Chondrocyte (in vitro differentiated cells): ENCODE measurements around the gene SLC7A7. TPM values are rescaled to one million over a fixed set of nuclear protein-coding genes. Genes with fewer than 3 reads are reported as not detected.

Experiments used
- DNase-seq: peaks from one replicate; pipeline ENCODE4 v3.0.0; 2021; ENCODE audit warnings: mixed read lengths, low spot score
- H3K27ac Mint-ChIP-seq: one replicate; pipeline ENCODE4 v1.8.0; 2021; ENCODE audit warnings: mild to moderate bottlenecking, moderate library complexity, mixed read lengths; ENCODE audit not compliant: unreplicated experiment
- H3K27me3 Mint-ChIP-seq: 2 replicates; pipeline ENCODE4 v1.8.0; 2021; ENCODE audit warnings: low read depth, mixed read lengths
- H3K36me3 Mint-ChIP-seq: 2 replicates; pipeline ENCODE4 v1.8.0; 2021; ENCODE audit warnings: low read depth, mixed read lengths
- H3K4me1 Mint-ChIP-seq: 2 replicates; pipeline ENCODE4 v1.8.0; 2021; ENCODE audit warnings: low read depth, mild to moderate bottlenecking, mixed read lengths
- H3K4me3 Mint-ChIP-seq: one replicate; pipeline ENCODE4 v1.8.0; 2021; ENCODE audit warnings: mild to moderate bottlenecking, moderate library complexity, mixed read lengths; ENCODE audit not compliant: unreplicated experiment
- H3K9me3 Mint-ChIP-seq: 2 replicates; pipeline ENCODE4 v1.8.0; 2021; ENCODE audit warnings: low read depth, mixed read lengths
- total RNA-seq: library from RNA; stranded (reverse); gene quantifications from 3 replicates; pipeline ENCODE4 v1.2.1, GENCODE V29; 2021
- TF ChIP-seq, protein P1 (sequence below): fragments of 200-600 bp; sonication (generic); IDR thresholded peaks from 2 replicates; pipeline ENCODE4 v1.5.0; 2021; ENCODE audit warnings: antibody characterized with exemption, mild to moderate bottlenecking, moderate library complexity

Gene SLC7A7
- total RNA-seq, 1 donor from 2014 or later = 1.5 TPM

DNA sequence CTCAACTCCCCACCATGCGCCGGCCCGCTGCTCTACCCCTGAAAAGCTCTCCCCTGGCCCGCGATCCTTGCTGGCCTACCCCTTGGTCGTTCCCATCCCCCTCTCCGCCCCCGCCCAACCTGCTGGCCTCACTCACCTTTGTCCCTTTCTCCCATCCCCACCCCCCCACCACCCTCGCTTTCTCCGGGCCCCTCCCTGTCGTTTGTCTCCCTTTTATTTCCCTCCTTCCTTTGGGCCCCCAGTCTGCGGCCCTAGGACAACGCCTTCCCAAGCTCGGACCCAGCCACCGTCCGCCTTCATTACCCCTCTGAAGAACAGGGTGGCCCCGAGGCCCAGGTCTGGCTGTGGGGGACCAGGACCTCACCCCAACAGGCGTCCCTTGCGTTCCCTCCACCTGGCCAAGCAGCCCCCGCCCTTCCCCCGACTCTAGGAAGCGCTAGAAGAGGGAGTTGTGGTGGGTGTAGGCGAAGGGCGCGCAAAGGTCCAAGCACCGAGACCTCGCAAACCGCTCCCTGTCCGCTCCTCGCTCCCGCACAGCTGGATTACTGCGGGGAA, 6.9 kb upstream of the SLC7A7 start:
- H3K9me3 Mint-ChIP-seq = no peaks in the 10 kb centered on the region
- H3K4me1 Mint-ChIP-seq = peaks cover 49% of the 10 kb centered on the region
- TF ChIP-seq, protein P1, sequence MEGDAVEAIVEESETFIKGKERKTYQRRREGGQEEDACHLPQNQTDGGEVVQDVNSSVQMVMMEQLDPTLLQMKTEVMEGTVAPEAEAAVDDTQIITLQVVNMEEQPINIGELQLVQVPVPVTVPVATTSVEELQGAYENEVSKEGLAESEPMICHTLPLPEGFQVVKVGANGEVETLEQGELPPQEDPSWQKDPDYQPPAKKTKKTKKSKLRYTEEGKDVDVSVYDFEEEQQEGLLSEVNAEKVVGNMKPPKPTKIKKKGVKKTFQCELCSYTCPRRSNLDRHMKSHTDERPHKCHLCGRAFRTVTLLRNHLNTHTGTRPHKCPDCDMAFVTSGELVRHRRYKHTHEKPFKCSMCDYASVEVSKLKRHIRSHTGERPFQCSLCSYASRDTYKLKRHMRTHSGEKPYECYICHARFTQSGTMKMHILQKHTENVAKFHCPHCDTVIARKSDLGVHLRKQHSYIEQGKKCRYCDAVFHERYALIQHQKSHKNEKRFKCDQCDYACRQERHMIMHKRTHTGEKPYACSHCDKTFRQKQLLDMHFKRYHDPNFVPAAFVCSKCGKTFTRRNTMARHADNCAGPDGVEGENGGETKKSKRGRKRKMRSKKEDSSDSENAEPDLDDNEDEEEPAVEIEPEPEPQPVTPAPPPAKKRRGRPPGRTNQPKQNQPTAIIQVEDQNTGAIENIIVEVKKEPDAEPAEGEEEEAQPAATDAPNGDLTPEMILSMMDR = no peak
- H3K36me3 Mint-ChIP-seq = no peaks in the 10 kb centered on the region
- no peak overlapping the region for H3K4me3 Mint-ChIP-seq
- DNase-seq = no peak
- no peaks in the 10 kb centered on the region for H3K27me3 Mint-ChIP-seq
- peak overlapping the region; percentile 89 for H3K27ac Mint-ChIP-seq

DNA sequence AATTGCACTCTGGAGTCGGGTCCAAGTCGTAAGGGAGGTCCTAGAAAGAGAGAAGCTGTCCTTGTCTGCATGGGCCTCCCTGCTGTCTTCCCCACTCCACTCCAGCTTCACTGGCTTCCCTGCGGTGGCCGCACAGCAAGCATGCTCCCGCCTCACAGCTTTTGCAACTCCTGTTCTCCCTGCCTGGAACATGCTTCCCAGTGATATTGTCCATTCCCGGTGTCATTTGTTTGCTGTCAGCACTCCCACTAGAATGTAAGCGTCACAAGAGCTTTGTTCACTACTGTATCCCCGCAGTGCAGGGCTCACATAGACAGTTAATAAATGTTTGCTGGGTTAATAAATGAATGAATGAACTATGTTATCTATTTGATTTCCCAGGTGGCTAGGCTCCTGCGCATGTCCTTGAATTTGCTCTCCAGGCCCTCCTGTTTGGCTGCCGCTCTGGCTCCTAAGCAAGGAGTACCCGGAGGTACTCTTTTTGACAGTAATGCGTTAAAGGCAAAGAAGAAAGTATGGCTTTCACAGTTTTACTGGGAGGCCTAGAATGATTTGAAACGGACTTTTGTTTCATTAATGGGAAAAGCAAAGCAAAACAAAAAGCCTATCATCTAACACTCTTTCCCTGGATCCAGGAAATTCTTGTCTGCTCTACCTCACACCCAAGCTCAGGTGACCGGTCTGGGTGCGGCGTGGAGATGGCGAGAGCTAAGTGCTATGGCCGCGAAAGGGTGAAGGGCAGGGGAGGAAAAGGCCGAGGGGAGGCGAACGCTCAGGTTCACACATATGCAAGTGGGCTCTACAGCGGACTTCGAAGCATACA, 6.2 kb upstream of the SLC7A7 start:
- Mint-ChIP-seq H3K27ac (peak overlapping the region; percentile 64), H3K36me3 (no peaks in the 10 kb centered on the region), H3K9me3 (no peaks in the 10 kb centered on the region), H3K4me3 (no peak overlapping the region), H3K27me3 (no peaks in the 10 kb centered on the region), H3K4me1 (peaks cover 49% of the 10 kb centered on the region)
- no peak for DNase-seq
- TF ChIP-seq, protein P1 = no peak

DNA sequence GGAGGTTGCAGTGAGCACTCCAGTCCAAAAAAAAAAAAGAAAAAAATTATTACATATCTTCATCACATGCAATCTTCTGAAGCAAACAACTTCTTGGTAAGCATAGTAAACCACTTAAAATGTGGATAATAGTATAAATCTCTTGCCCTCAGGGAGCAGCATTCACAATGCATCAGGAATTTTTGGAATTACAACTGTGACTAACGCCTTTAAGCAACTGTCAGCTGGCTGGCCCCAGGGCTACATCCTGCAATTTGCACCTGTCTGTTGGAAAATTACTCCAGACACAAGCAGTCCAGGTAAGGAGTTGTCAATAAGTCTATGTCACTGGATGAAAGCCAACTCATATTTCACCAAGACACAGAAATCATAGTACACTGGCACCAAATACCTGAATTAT, 5.5 kb upstream of the SLC7A7 start:
- no peaks in the 10 kb centered on the region for H3K36me3 Mint-ChIP-seq
- H3K27ac Mint-ChIP-seq = peak overlapping the region; percentile 36
- no peak for DNase-seq
- no peaks in the 10 kb centered on the region for H3K9me3 Mint-ChIP-seq
- peaks cover 54% of the 10 kb centered on the region for H3K4me1 Mint-ChIP-seq
- no peak overlapping the region for H3K4me3 Mint-ChIP-seq
- TF ChIP-seq, protein P1 = no peak
- H3K27me3 Mint-ChIP-seq = no peaks in the 10 kb centered on the region

DNA sequence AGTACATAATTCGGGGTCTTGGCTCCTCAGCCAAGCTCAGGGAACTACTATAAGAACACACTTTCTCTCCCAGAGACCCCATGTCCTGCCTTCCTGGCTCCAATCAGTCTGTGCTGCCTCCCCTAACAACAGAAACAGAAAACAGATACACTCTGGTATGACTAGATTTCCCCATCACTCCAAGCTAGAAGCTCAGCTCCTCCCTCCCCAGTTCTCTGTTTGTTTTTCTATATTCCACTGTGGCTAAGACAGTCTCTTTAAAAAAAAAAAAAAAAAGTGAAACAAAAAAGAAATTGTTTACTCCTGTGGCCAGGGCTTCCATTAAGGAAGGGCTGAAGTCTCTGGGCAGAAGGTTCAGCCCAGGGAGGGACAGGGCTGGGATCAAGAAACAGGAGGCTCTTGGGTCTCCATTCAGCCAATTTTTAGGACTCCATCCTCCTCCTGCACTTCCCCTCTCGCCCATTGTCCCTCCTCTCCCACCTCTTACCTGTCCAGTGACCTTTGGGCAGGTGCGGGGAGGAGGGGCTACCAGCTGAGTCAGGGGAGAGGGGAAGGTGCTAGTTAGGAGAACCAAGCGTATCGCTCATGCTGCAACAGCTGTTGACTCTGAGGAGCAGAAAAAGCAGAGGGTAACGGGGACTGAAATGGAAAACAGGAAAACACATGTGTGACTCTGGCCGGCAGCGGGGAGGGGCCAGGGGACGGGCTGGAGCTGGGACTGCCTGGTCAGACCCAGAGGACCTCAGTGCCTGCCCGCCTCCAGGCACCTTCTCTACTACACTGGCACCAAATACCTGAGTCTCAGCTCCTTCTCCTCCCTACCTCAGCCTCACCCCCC, 4.1 kb upstream of the SLC7A7 start:
- TF ChIP-seq, protein P1 = no peak
- H3K27me3 Mint-ChIP-seq = no peaks in the 10 kb centered on the region
- peaks cover 56% of the 10 kb centered on the region for H3K4me1 Mint-ChIP-seq
- no peak for DNase-seq
- no peaks in the 10 kb centered on the region for H3K36me3 Mint-ChIP-seq
- H3K27ac Mint-ChIP-seq = peak overlapping the region; percentile 84
- no peak overlapping the region for H3K4me3 Mint-ChIP-seq
- H3K9me3 Mint-ChIP-seq = no peaks in the 10 kb centered on the region

DNA sequence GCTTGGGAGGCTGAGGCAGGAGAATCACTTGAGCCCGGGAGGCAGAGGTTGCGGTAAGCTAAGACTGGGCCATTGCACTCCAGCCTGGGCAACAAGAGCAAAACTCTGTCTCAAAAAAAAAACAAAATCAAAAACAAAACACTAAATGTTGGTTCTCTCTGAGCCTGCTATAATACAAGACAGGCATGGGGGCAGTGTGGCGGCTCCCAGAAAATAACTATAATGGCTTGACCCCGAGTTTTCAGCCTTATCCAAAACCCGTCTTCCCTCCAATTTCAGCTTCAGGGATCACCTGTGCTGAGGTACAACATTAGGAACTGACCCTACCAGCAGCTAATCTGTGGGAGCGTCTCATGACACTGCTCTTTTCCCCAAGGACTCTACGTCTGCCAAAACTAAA, 862 bp downstream of the SLC7A7 start:
- Mint-ChIP-seq H3K36me3 (no peaks in the 10 kb centered on the region), H3K9me3 (no peaks in the 10 kb centered on the region), H3K4me1 (peaks cover 25% of the 10 kb centered on the region), H3K27ac (no peak overlapping the region), H3K27me3 (no peaks in the 10 kb centered on the region), H3K4me3 (no peak overlapping the region)
- TF ChIP-seq, protein P1 = no peak
- no peak for DNase-seq
